Loucy (cell line): ENCODE measurements around the gene DCHS2.

ENCODE experiments used
- H2AFZ ChIP-seq: fragments of 200-600 bp; sonication (generic); 2 replicates; pipeline ENCODE4 v1.6.0; 2016; ENCODE audit warnings: antibody characterized with exemption, mild to moderate bottlenecking, low read length, moderate library complexity
- H3F3A ChIP-seq: fragments of 200-600 bp; 2 replicates; pipeline ENCODE4 v1.6.0; 2016; ENCODE audit warnings: antibody characterized with exemption, low read depth, mild to moderate bottlenecking
- H3K27me3 ChIP-seq: fragments of 200-600 bp; sonication (generic); 2 replicates; pipeline ENCODE4 v1.6.1; 2014; ENCODE audit warnings: low read length, mild to moderate bottlenecking; ENCODE audit not compliant: insufficient read depth, poor library complexity, severe bottlenecking
- H3K36me3 ChIP-seq: fragments of 200-600 bp; sonication (generic); 2 replicates; pipeline ENCODE4 v1.6.1; 2016; ENCODE audit warnings: low read length; ENCODE audit not compliant: insufficient read depth
- H3K4me1 ChIP-seq: fragments of 200-600 bp; sonication (generic); 2 replicates; pipeline ENCODE4 v1.5.1; 2014; ENCODE audit warnings: low read length, mild to moderate bottlenecking; ENCODE audit not compliant: insufficient read depth, poor library complexity, severe bottlenecking
- H3K4me2 ChIP-seq: fragments of 200-600 bp; sonication (generic); 2 replicates; pipeline ENCODE4 v1.6.0; 2014; ENCODE audit warnings: antibody characterized with exemption, low read length, low read depth, mild to moderate bottlenecking; ENCODE audit not compliant: poor library complexity, severe bottlenecking
- H3K4me3 ChIP-seq: fragments of 200-600 bp; sonication (generic); 2 replicates; pipeline ENCODE4 v1.5.1; 2014; ENCODE audit warnings: low read length, mild to moderate bottlenecking, mixed read lengths; ENCODE audit not compliant: poor library complexity, severe bottlenecking
- H3K79me2 ChIP-seq: fragments of 200-600 bp; sonication (generic); 2 replicates; pipeline ENCODE4 v1.6.1; 2014; ENCODE audit warnings: low read length; ENCODE audit not compliant: insufficient read depth
- H3K9ac ChIP-seq: fragments of 200-600 bp; sonication (generic); 2 replicates; pipeline ENCODE4 v1.6.0; 2014; ENCODE audit warnings: mild to moderate bottlenecking, low read depth, low read length, moderate library complexity; ENCODE audit not compliant: poor library complexity, severe bottlenecking
- H3K9me2 ChIP-seq: fragments of 200-600 bp; sonication (generic); replicated peaks from 2 replicates; pipeline ENCODE4 v1.6.1; 2016; ENCODE audit warnings: low read depth, low read length, mixed read lengths
- H3K9me3 ChIP-seq: fragments of 200-600 bp; sonication (generic); 2 replicates; pipeline ENCODE4 v1.6.1; 2014; ENCODE audit warnings: mild to moderate bottlenecking, antibody characterized with exemption, low read length, low read depth; ENCODE audit not compliant: insufficient read depth
- H4K20me1 ChIP-seq: fragments of 200-600 bp; sonication (generic); 2 replicates; pipeline ENCODE4 v1.6.0; 2014; ENCODE audit warnings: antibody characterized with exemption, low read length, mild to moderate bottlenecking; ENCODE audit not compliant: insufficient read depth, poor library complexity, severe bottlenecking
- CTCF ChIP-seq: fragments of 200-600 bp; sonication (generic); conservative IDR thresholded peaks from 2 replicates; pipeline ENCODE4 v1.5.1; 2014; ENCODE audit warnings: mild to moderate bottlenecking, antibody characterized with exemption, low read length
- EZH2phosphoT487 ChIP-seq: fragments of 200-600 bp; IDR thresholded peaks from 2 replicates; pipeline ENCODE4 v1.6.1; 2018; ENCODE audit warnings: antibody characterized with exemption, mild to moderate bottlenecking, moderate library complexity, borderline replicate concordance

The DCHS2 gene

GRCh38 chr4:154335588-154335987, 156.0 kb downstream of the DCHS2 start:
- Histone ChIP-seq H4K20me1 (no peaks in the 10 kb centered on the region), H3K9ac (no peak overlapping the region), H3K36me3 (no peaks in the 10 kb centered on the region), H3K4me1 (no peaks in the 10 kb centered on the region), H3K27me3 (no peaks in the 10 kb centered on the region), H3K9me2 (no peaks in the 10 kb centered on the region), H3K4me2 (no peak overlapping the region), H2AFZ (no peak overlapping the region), H3K4me3 (no peak overlapping the region), H3K79me2 (no peaks in the 10 kb centered on the region), H3F3A (no peaks in the 10 kb centered on the region), H3K9me3 (no peaks in the 10 kb centered on the region)
- TF ChIP-seq CTCF = no peak
- TF ChIP-seq EZH2phosphoT487 = no peak

GRCh38 chr4:154332681-154333421, 158.7 kb downstream of the DCHS2 start:
- Histone ChIP-seq H3F3A (no peaks in the 10 kb centered on the region), H3K9ac (no peak overlapping the region), H3K79me2 (no peaks in the 10 kb centered on the region), H3K9me3 (no peaks in the 10 kb centered on the region), H4K20me1 (no peaks in the 10 kb centered on the region), H2AFZ (no peak overlapping the region), H3K36me3 (no peaks in the 10 kb centered on the region), H3K27me3 (no peaks in the 10 kb centered on the region), H3K9me2 (no peaks in the 10 kb centered on the region), H3K4me1 (no peaks in the 10 kb centered on the region), H3K4me2 (no peak overlapping the region), H3K4me3 (no peak overlapping the region)
- TF ChIP-seq CTCF = no peak
- TF ChIP-seq EZH2phosphoT487 = no peak

GRCh38 chr4:154329939-154330338, 161.7 kb downstream of the DCHS2 start:
- no peak overlapping the region for H3K9ac ChIP-seq
- no peaks in the 10 kb centered on the region for H3K9me3 ChIP-seq
- H2AFZ ChIP-seq = no peak overlapping the region
- no peaks in the 10 kb centered on the region for H3K36me3 ChIP-seq
- H4K20me1 ChIP-seq = no peaks in the 10 kb centered on the region
- no peaks in the 10 kb centered on the region for H3F3A ChIP-seq
- no peak overlapping the region for H3K4me3 ChIP-seq
- H3K79me2 ChIP-seq = no peaks in the 10 kb centered on the region
- no peak for TF ChIP-seq CTCF
- TF ChIP-seq EZH2phosphoT487 = no peak
- no peaks in the 10 kb centered on the region for H3K27me3 ChIP-seq
- H3K4me1 ChIP-seq = no peaks in the 10 kb centered on the region
- H3K4me2 ChIP-seq = no peak overlapping the region
- H3K9me2 ChIP-seq = no peaks in the 10 kb centered on the region
